ENCODE data around the gene SCRN3. TPM values are rescaled to one million over a fixed set of nuclear protein-coding genes. Genes with fewer than 3 reads are reported as not detected.
"Not testable (repeated sequence)": the region's sequence is repeated elsewhere in the genome, so short reads cannot be mapped to it uniquely, and the experiment has no call there.

The SCRN3 gene, protein sequence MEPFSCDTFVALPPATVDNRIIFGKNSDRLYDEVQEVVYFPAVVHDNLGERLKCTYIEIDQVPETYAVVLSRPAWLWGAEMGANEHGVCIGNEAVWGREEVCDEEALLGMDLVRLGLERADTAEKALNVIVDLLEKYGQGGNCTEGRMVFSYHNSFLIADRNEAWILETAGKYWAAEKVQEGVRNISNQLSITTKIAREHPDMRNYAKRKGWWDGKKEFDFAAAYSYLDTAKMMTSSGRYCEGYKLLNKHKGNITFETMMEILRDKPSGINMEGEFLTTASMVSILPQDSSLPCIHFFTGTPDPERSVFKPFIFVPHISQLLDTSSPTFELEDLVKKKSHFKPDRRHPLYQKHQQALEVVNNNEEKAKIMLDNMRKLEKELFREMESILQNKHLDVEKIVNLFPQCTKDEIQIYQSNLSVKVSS
- 32.6 TPM for polyA plus RNA-seq (ENCODE audit: insufficient read length)

DNA sequence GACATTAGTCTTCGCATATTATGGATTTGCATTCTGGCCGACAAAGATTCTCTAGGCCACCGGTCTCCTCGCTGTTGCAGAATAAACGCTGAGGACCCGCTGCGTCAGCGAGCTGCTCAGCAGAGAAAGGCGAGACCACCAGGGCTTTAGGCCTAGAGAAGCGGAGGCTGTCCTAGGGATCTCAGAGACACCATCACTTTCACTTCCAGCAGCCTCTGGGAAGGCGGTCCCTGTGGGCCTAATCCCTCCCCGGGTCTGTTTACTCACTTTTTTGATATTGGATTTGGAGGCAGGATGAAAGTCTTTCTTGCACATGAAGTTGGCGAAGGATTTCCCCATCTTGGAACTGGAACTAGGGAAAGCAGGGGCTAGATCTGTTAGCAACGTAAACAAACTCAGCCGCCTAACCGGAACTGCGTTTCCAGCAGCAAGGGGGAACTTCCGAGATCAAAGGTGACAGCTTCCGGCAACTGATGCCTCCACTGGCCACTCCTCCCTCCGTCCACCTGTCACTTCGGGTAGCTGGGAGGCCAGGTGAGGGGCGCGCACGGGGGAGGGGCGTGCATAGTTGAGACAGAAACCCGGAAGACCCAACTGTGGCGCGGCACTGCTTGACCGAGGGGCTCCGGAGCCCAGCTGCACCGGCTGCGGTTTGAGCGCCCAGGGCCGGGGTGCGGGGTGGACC, at the start of gene SCRN3:
SCRN3 (plus strand) TSS at position 447 of the 685 bp plus-strand sequence. CDS start 2,554 bp downstream, outside the sequence.
- peak; percentile 85 for DNase-seq

DNA sequence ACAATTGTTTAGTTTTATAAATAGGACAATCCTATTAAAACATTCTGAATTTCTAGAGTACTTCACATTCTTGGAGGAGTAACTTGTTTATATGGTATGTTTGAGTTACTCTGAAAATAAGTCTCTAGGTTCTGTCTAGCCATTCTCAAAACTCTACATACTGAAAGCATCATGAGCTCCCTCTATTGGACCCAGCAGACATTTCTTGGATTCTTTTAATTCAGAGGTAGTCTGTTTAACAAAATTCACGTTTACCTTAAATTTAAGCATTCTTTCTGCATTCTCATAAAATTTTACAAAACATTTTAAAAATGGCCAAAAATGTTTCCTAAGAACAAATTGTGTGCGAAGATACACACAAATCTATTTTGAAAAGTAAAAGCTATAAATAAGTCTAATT, 45.5 kb upstream of the SCRN3 start:
- no peak for DNase-seq

DNA sequence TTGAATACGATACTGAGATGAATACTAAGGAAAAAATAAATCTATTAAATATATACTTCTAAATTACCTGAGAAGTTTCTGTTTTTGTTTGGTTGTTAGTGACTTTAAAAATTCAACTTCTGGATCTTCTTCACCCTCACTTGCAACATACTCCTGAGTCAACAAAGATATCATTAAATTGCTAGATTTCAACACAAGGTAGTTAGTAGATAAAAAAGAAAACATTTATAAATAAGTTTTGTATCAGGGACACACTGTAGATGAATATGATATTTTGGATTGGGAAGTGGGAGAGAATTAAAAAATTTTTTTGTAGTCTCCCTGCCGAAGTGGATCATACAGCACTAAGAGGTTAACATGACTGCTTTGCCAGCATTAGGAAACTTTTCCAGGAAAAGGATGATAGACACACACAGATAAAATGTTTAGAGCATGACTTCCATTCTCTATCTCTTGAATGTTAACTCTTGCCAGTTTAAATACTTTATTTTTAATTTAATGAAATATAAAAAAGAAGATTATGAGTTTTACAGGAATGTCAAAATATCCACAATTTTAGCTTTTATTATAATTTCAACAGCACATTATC, 44.8 kb upstream of the SCRN3 start:
- DNase-seq: no peak

DNA sequence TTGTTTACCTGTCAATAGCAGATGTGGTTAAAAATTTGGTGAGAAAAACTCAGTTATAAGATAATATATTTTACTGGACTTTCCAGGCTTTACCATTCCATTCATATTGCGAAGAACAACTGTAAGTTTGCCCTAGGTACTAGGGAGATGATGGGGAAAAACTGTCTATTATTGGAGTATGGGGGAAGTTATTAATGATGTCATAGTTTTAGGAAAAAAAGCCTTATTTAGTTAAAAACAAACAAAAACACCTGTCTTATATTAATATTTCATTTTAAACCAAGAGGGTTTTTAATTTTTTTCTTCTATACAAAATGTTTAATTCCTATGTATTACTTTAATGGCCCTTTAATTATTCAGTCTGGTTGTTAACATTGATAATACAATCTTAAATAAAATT, 42.5 kb upstream of the SCRN3 start:
- no peak for DNase-seq

DNA sequence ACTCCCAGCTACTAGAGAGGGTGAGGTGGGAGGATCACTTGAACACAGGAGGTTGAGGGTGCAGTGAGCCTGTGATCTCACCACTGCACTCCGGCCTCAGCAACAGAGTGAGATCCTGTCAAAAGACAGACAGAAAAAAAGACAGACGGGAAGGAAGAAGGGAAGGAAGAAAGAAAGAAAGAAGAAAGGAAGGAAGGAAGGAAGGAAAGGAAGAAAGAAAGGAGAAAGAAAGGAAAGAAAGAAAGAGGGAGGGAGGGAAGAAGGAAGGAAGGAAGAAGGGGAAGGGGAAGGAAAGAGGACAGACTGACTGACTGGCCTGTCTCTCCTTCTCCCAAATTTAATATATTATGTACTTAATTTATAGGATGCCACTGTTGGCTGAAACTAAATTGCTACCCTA, 39.2 kb upstream of the SCRN3 start:
- no peak for DNase-seq

DNA sequence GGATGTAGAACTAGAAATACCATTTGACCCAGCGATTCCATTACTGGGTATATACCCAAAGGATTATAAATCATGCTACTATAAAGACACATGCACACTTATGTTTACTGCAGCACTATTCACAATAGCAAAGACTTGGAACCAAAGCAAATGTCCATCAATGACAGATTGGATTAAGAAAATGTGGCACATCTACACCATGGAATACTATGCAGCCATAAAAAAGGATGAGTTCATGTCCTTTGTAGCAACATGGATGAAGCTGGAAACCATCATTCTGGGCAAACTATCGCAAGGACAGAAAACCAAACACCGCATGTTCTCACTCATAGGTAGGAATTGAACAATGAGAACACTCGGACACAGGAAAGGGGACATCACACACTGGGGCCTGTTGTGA, 35.9 kb upstream of the SCRN3 start:
- not testable (repeated sequence) for DNase-seq

DNA sequence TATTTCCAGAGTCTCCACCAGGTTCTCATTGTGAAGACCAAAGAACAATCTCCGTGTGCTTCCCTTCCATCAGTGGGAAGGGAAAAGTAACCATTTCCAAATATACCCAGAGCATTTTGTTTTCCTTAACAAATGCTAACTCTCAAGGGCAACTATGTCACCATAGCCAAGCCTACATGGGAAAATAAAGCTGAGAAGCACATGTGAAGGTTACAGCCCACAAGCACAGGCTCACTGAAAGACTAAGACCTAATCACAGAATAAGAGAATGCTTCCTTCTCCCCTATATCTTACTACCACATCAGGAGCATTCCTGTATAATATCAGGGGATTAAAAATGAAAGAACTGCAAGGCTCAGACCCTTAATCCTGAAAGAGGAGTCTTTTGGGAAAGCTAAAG, 32.6 kb upstream of the SCRN3 start:
- DNase-seq: no peak

DNA sequence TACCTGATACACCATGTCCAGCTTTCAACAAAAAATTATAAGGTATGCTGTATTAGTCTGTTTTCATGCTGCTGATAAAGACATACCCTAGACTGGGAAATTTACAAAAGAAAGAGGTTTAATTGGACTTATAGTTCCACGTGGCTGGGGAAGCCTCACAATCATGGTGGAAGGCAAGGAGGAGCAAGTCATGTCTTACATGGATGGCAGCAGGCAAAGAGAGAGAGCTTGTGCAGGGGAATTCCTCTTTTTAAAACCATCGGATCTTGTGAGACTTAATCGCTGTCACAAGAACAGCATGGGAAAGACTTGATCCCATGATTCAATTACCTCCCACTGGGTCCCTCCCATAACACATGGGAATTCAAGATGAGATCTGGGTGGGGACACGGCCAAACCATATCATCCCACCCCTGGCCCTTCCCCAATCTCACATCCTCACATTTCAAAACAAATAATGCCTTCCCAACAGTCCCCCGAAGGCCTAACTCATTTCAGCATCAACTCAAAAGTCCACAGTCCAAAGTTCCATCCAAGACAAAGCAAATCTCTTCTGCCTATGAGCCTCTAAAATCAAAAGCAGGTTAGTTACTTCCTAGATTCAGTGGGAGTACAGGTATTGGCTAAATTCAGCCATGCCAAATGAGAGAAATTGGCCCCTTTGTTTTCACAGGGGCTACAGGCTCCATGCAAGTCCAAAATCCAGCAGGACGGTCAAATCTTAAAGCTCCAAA, 31.9 kb upstream of the SCRN3 start:
- not testable (repeated sequence) for DNase-seq

DNA sequence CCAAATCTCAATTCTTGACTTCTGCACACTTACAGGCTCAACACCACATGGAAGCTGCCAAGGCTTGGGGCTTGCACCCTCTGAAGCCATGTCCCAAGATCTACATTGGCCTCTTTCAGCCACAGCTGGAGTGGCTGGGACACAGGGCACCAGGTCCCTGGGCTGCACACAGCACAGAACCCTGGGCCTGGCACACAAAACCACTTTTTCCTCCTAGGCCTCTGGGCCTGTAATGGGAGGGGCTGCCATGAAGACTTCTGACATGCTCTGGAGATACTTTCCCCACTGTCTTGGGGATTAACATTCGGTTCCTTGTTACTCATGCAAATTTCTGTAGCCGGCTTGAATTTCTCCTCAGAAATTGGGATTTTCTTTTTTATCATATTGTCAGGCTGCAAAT, 30.9 kb upstream of the SCRN3 start:
- no peak for DNase-seq

DNA sequence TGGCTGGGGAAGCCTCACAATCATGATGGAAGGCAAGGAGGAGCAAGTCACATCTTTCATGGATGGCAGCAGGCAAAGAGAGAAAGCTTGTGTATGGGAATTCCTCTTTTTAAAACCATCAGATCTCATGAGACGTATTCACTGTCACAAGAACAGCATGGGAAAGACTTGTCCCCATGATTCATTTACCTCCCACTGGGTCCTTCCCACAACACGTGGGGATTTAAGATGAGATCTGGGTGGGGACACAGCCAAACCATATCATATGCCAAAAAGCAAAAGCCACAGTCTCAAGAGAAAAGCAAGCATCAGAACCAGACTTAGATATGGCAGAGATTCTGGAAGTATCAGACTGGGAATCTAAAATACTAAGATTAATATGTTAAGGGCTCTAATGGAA, 30.0 kb upstream of the SCRN3 start:
- DNase-seq: no peak

DNA sequence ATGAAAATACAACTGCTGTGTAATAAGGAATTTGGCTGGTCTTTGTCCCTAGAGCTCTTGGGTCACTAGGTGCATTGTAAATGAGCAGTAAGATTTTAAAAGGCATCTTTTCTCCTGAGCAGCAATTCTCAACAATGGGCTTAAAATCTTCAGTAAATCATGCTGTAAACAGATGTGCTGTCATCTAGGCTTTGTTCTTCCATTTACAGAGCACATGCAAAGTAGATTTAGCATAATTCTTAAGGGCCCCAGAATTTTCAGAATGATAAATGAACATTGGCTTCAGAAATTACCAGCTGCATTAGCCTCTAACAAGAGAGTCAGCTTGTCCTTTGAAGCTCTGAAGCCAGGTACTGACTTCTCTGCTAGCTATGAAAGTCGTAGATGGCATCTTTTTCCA, 26.8 kb upstream of the SCRN3 start:
- no peak for DNase-seq

DNA sequence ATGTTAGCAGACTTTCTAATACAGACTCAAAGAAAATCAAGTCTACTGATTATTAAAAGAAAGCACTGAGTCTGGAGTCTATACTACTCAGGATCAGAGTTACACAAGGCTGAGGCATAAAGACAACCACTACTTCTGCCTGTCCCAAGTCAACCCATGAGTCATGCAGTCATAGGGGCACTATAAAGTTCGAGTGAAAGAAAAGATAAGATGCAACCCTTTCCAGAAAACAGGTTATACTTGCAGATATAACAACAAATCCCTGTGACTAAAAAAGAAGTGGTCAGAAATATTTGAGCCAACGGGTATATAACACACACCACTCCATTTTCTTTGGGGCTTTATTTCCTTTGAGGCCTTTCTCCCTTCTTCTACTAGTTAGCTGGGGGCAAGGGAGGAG, 18.6 kb upstream of the SCRN3 start:
- no peak for DNase-seq

DNA sequence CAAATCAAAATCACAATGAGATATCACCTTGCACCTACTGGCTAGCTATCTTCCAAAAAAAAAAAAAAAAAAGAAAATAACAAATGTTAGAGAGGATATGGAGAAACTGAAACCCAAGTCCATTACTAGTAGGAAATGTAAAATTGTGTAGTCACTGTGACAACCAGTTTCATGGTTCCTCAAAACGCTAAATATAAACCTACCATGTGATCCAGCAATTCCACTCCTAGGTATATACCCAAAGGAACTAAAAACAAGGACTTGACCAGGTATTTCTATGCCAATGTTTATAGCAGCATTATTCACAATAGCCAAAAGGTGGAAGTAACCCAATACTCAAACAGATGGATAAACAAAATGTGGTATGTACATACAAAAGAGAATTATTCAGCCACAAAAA, 11.7 kb upstream of the SCRN3 start:
- DNase-seq: no peak

DNA sequence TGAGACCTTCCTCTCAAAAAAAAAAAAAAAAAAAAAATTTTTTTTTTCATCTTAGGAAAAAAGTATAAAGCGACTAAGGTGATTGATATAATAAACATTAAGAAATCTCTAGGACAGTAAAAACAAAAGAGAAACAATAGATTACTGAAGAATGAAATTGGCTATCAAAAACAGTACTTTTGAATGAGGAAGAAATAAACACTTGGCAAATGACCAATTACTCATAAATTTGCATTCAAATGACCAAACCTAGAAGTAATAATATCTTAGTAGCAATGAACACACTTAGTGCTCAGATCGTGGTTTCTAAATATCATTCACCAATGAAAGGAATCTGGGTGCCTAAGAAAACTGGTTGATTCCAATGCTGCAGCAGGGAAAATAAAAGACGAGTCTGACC, 10.3 kb upstream of the SCRN3 start:
- no peak for DNase-seq

DNA sequence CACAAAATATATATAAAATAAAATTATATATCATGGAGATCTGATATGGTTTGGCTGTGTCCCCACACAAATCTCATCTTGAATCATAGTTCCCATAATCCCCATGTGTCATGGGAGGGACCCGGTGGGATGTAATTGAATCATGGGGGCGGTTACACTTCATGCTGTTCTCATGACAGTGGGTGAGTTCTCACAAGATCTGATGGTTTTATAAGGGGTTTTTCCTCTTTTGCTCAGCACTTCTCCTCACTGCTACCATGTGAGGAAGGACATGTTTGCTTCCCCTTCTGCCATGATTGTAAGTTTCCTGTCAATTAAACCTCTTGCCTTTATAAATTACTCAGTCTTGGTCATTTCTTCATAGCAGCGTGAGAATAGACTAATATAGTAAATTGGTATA, 6.8 kb upstream of the SCRN3 start:
- DNase-seq: not testable (repeated sequence)

DNA sequence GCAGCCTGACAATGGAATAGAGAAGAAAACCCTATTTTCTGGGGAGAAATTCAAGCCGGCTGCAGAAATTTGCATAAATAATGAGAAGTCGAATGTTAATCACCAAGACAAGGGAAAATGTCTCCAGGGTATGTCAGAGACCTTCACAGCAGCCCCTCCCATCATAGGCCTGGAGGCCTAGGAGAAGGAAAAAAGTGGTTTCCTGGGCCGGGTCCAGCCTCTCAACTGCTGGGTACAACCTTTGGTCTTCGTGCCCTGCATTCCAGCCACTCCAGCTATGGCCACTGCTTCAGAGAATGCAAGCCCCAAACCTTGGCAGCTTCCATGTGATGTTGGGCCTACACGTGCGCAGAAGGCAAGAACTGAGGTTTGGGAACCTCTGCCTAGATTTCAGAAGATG, 6.0 kb upstream of the SCRN3 start:
- no peak for DNase-seq

DNA sequence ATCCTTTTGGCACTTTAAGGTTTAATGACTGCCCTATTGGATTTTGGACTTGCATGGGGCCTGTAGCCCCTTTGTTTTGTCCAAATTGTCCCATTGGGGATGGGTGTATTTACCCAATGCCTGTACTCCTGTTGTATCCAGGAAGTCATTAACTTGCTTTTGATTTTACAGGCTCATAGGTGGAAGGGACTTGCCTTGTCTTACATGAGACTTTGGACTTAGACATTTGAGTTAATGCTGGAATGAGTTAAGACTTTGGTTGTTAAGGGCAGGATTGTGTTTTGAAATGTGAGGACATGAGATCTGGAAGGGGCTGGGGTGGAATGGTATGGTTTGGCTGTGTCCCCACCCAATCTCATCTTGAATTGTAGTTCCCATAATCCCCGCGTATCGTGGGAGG, 5.2 kb upstream of the SCRN3 start:
- DNase-seq: not testable (repeated sequence)

DNA sequence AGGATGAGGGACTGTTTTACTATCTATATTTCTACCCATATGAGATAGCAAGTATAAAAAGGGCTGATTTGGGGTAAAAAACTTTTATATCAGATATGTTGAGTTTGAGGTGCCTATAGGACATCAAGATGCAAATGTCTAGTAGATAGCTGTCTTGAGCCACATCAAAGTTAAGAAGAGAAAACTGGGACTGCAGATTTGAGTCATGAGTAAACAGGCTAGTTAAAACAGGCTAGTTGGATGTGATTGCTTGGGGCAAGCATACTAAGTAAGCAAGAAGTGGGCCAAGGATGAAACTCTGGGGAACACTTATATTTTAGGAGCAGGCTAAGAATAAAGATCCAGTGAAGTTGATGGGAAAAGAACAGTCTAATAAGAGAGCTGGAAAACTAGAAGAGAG, 2.8 kb upstream of the SCRN3 start:
- DNase-seq: no peak

DNA sequence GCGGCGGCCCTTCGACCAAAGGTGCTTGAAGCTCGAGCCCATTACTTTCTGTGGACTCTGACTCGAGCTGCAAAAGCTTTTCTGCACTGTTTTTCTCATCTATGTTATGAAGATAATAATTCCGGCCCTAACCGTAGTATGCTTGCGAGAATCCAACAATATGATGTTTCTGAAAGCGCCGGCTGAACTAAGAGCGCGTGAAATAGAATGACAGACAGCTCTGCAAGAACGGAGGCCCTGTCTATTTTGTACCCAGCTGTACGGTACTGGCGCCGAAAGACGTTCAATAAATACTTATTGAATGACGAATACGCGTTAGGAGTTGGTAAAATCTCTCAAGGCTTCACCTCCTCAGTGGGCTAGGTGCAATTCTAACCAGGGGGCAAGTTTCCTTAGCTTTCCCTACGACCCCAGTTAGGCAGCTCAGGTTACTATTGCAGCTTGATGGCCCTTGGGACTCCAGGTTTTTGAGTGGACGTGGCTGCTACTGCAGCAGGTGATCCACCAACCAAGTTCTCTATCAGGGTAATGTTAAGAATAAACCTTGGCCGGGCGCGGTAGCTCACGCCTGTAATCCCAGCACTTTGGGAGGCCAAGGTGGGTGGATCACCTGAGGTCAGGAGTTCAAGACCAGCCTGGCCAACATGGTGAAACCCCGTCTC, 570 bp downstream of the SCRN3 start:
- no peak for DNase-seq

DNA sequence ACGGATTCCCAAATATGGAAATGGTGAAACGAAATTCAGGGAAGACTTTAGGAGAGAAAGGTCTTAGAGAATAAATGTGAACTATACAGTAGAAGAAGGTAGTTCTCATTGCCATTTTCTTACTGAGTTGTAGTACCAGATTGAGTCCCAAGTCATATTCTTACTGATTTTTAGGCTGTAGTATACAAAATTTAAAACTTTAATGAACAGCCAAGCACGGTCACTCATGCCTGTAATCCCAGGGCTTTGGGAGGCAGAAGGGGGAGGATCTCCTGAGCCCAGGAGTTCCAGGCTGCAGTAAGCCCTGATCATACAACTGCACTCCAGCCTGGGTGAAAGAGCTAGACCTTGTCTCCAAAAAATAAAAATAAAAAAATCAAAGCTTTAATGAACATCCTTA, 2.2 kb downstream of the SCRN3 start:
- no peak for DNase-seq

DNA sequence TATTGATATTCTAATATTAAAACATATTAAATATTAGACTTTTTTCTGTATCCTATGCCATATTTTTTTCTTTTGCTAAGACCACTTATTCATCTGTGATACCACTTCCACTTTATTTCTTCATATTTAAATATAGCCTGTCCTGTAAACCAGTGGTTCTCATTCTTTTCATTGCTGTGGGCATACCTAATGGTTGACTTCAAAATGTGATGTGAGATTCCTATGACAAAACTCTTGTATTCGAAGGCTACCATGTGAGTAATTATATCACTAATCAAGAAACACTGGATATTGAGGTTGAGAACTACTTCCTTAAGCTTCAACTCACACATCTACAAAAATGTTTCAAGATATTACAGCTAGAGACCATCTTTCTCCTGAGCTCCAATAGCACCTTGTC, 3.6 kb downstream of the SCRN3 start:
- DNase-seq: no peak

DNA sequence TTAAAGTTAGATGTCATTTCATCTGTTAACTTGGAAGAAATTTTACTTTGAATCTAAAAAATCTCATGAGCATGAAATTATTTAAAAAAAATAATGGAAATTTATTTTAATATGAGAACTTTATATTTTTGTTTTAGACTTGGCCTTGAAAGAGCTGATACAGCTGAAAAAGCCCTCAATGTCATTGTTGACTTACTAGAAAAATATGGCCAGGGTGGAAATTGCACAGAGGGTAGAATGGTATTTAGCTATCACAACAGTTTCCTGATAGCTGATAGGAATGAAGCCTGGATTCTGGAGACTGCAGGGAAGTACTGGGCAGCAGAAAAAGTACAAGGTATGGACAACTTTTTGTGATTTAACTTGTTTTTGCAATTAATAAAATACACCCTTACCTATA, 5.3 kb downstream of the SCRN3 start:
- DNase-seq: no peak

DNA sequence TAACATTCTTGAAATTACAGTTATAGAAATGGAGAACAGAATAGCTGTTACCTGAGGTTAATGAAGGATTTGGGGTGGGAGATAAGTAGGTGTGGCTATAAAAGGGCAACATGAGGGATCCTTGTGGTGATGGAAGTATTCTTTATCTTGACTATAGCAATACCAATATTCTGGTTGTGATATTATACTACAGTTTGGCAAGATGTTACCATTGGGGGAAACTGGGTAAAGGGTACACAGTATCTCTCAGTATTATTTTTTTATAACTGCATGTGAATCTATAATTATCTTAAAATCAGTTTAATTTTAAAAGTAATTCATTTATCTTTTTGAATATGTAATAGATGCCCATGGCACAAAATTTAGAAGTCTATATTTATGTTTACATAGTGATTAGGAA, 8.1 kb downstream of the SCRN3 start:
- no peak for DNase-seq

All from hindlimb muscle (tissue), 1 donor.